GM15510 (cell line): ENCODE data around the gene DGKQ.

ENCODE experiments used
- POLR2A ChIP-seq: IDR thresholded peaks from 3 replicates; pipeline ENCODE4 v1.6.1; 2011; ENCODE audit warnings: borderline replicate concordance; ENCODE audit not compliant: insufficient read length; ENCODE audit errors: extremely low read depth

The DGKQ gene

GRCh38 chr4:946103-946450, 27.3 kb downstream of the DGKQ start:
- no peak for TF ChIP-seq POLR2A

- TF ChIP-seq POLR2A: no peak
These were observed 27.9 kb downstream of the DGKQ start for GRCh38 chr4:945274-946102.

- TF ChIP-seq POLR2A: no peak
These were observed 40.7 kb downstream of the DGKQ start for GRCh38 chr4:932713-933070.

GRCh38 chr4:931960-932712, 41.2 kb downstream of the DGKQ start, which contains the start of the genes GAK and TMEM175:
GAK (minus strand) TSS chr4:932316; CDS start chr4:932187, 129 bp downstream.
TMEM175 (plus strand) TSS chr4:932460; CDS start chr4:947740, 15,280 bp downstream.
- peak; percentile 89 for TF ChIP-seq POLR2A

GRCh38 chr4:931194-931959, 42.0 kb downstream of the DGKQ start:
- no peak for TF ChIP-seq POLR2A

- TF ChIP-seq POLR2A: no peak
These were observed 42.6 kb downstream of the DGKQ start for GRCh38 chr4:930827-931193.

GRCh38 chr4:930028-930551, 43.3 kb downstream of the DGKQ start:
- TF ChIP-seq POLR2A: no peak

GRCh38 chr4:929096-929765, 44.1 kb downstream of the DGKQ start:
- no peak for TF ChIP-seq POLR2A

- no peak for TF ChIP-seq POLR2A
These were observed 46.8 kb downstream of the DGKQ start for GRCh38 chr4:926538-926937.

- no peak for TF ChIP-seq POLR2A
These were observed 47.4 kb downstream of the DGKQ start for GRCh38 chr4:925771-926500.

GRCh38 chr4:925171-925570, 48.2 kb downstream of the DGKQ start:
- no peak for TF ChIP-seq POLR2A

GRCh38 chr4:924107-925096, 49.0 kb downstream of the DGKQ start:
- TF ChIP-seq POLR2A: no peak
